Trophoblast cell (in vitro differentiated cells and primary cell): ENCODE data around the gene NMU.

Experiments
- DNase-seq, 2 donors: peaks; one replicate each; pipeline ENCODE4 v3.0.0-alpha.2; 2016
- H2AFZ ChIP-seq: 2 replicates; pipeline ENCODE4 v1.6.1; 2013; ENCODE audit warnings: low read length, moderate library complexity, mild to moderate bottlenecking; ENCODE audit not compliant: insufficient read depth, poor library complexity
- H2AK5ac ChIP-seq: 2 replicates; pipeline ENCODE4 v1.6.1; 2013; ENCODE audit warnings: mild to moderate bottlenecking, low read length
- H2BK120ac ChIP-seq: 2 replicates; pipeline ENCODE4 v1.6.1; 2013; ENCODE audit warnings: low read length, mild to moderate bottlenecking, moderate library complexity; ENCODE audit not compliant: insufficient read depth, poor library complexity
- H2BK12ac ChIP-seq: 2 replicates; pipeline ENCODE4 v1.6.1; 2013; ENCODE audit warnings: mild to moderate bottlenecking, low read length, moderate library complexity
- H2BK5ac ChIP-seq: 2 replicates; pipeline ENCODE4 v1.6.1; 2013; ENCODE audit warnings: low read length, low read depth, moderate library complexity, mild to moderate bottlenecking; ENCODE audit not compliant: poor library complexity
- H3K14ac ChIP-seq: 2 replicates; pipeline ENCODE4 v1.6.1; 2013; ENCODE audit warnings: mild to moderate bottlenecking, low read length
- H3K18ac ChIP-seq: 2 replicates; pipeline ENCODE4 v1.6.1; 2013; ENCODE audit warnings: mild to moderate bottlenecking, low read length
- H3K23ac ChIP-seq: 2 replicates; pipeline ENCODE4 v1.6.1; 2013; ENCODE audit warnings: low read length
- H3K27ac ChIP-seq: 2 replicates; pipeline ENCODE4 v1.5.1; 2013; ENCODE audit warnings: low read depth, mild to moderate bottlenecking, inconsistent platforms, low read length, moderate library complexity
- H3K27me3 ChIP-seq: 2 replicates; pipeline ENCODE4 v1.6.1; 2013; ENCODE audit warnings: inconsistent platforms, mild to moderate bottlenecking, low read length, moderate library complexity; ENCODE audit not compliant: insufficient read depth
- H3K36me3 ChIP-seq, 2 experiments: 1 replicate in 1 of 2; 2 replicates in 1 of 2; pipeline ENCODE4 v1.6.1; 2013; ENCODE audit warnings: low read length in 2 of 2, mild to moderate bottlenecking in 2 of 2, moderate library complexity in 1 of 2; ENCODE audit not compliant: insufficient read depth in 2 of 2, control insufficient read depth in 1 of 2
- H3K4ac ChIP-seq: 2 replicates; pipeline ENCODE4 v1.6.1; 2013; ENCODE audit warnings: low read depth, mild to moderate bottlenecking, low read length, moderate library complexity
- H3K4me1 ChIP-seq, 2 experiments: 1 replicate in 1 of 2; 2 replicates in 1 of 2; pipeline ENCODE4 v1.6.1; 2013; ENCODE audit warnings: low read length in 2 of 2, mild to moderate bottlenecking in 2 of 2, moderate library complexity in 1 of 2; ENCODE audit not compliant: insufficient read depth in 2 of 2, control insufficient read depth in 1 of 2
- H3K4me2 ChIP-seq: 2 replicates; pipeline ENCODE4 v1.6.1; 2013; ENCODE audit warnings: inconsistent platforms, mild to moderate bottlenecking, low read length, moderate library complexity
- H3K4me3 ChIP-seq: 2 replicates; pipeline ENCODE4 v1.5.1; 2013; ENCODE audit warnings: mild to moderate bottlenecking, low read depth, low read length, inconsistent platforms
- H3K79me1 ChIP-seq: one replicate; pipeline ENCODE4 v1.6.1; 2013; ENCODE audit warnings: low read length
- H3K79me2 ChIP-seq: 2 replicates; pipeline ENCODE4 v1.6.1; 2013; ENCODE audit warnings: low read length, mild to moderate bottlenecking; ENCODE audit not compliant: control insufficient read depth, insufficient read depth, poor library complexity
- H3K9ac ChIP-seq: 2 replicates; pipeline ENCODE4 v1.6.1; 2013; ENCODE audit warnings: mild to moderate bottlenecking, low read length
- H3K9me3 ChIP-seq: 2 replicates; pipeline ENCODE4 v1.6.1; 2013; ENCODE audit warnings: low read depth, mild to moderate bottlenecking, control low read depth, inconsistent platforms, low read length; ENCODE audit not compliant: insufficient read depth
- H4K12ac ChIP-seq: 2 replicates; pipeline ENCODE4 v1.6.1; 2013; ENCODE audit warnings: low read depth, mild to moderate bottlenecking, low read length, moderate library complexity
- H4K8ac ChIP-seq: 2 replicates; pipeline ENCODE4 v1.6.1; 2013; ENCODE audit warnings: low read depth, mild to moderate bottlenecking, low read length, moderate library complexity
- H4K91ac ChIP-seq: one replicate; pipeline ENCODE4 v1.6.1; 2013; ENCODE audit warnings: low read depth, mild to moderate bottlenecking, low read length, moderate library complexity
- WGBS: extraction: QIAGEN DNeasy Blood & Tissue Kit; methylation state at CpG from one replicate; pipeline ENCODE4 v1.1.7; 2013; ENCODE audit warnings: missing lambda C conversion rate; ENCODE audit not compliant: insufficient read length, insufficient coverage; ENCODE audit errors: extremely low coverage; 5-methylcytosine and 5-hydroxymethylcytosine counted together

The NMU gene

DNA sequence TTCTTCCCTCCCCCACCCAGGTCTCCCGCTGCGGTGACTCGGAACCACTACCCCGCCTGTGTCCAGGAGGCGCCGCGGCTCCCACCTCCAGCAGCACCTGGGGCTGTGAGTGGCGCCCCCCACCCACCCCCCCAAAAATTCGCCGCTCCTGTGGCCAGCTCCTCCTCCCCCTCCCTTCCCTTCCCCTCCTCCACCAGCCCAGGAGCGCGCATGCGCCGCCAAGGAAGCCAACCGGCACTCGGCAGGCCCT is 89.7 kb downstream of the NMU start:
- Histone ChIP-seq H3K4me2 (peak overlapping the region; percentile 79), H3K9ac (peak overlapping the region; percentile 81), H3K36me3 (no peaks in the 10 kb centered on the region), H2BK12ac (no peak overlapping the region), H3K4me1 (no peaks in the 10 kb centered on the region), H3K79me1 (peaks cover 16% of the 10 kb centered on the region), H4K91ac (peak overlapping the region; percentile 79), H3K14ac (peak overlapping the region; percentile 68), H3K18ac (peak overlapping the region; percentile 58), H2AFZ (peak overlapping the region; percentile 85), H3K9me3 (no peaks in the 10 kb centered on the region), H4K8ac (peak overlapping the region; percentile 88), H3K79me2 (peaks cover 9% of the 10 kb centered on the region), H3K23ac (no peak overlapping the region), H3K4me3 (peak overlapping the region; percentile 90), H3K27ac (peak overlapping the region; percentile 98), H3K4ac (no peak overlapping the region), H2AK5ac (no peak overlapping the region), H4K12ac (peak overlapping the region; percentile 73), H3K27me3 (no peaks in the 10 kb centered on the region), H2BK5ac (peak overlapping the region; percentile 42), H2BK120ac (peak overlapping the region; percentile 36)
- WGBS, result no CpG with 5 or more reads among the region's 16 CpGs
- DNase-seq, result no peak

DNA sequence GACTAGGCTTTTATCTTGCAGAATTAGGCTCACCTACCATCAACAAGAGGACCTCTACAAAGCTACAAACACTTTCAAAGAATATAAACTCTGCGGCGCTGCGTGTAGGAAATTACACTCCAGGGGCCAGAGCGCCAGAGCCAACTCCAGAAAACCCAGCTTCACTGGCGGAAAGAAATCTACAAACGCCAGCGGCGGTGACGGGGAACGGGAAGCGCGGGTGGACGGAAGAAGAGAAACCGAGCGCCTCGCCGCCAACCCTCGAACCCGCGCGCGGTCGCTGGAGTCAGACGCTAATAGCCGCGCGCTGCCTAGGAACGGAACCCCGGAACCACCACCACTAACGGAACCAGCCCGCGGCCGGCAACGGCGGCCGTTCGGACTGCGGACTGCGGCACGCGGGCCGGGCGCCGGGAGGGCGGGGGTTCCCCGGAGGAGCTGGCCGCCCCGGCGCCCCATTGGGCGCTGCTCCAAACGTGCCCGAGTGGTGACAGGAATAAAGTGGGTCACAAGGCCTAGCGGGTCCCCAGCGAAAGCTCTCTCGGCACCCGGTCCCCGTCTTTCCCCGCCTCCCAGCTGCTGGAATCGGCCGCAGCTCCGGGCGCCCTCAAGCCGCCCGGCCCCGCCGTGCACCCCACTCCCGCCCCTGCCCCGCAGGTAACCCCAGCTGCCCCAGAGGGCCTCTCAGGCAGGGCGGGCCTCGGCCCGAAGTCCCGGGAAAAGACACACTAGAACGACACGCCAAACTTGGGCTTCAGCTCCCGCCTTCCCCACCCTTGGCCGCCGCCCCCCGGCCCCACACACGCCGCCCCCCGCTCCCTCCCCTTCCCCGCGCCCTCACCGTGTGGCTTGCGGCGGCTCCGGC is 90.2 kb downstream of the NMU start:
- Histone ChIP-seq H3K79me1 (peaks cover 16% of the 10 kb centered on the region), H3K23ac (no peak overlapping the region), H2AK5ac (no peak overlapping the region), H2BK5ac (peak overlapping the region; percentile 66), H4K12ac (peak overlapping the region; percentile 40), H3K27me3 (no peaks in the 10 kb centered on the region), H3K4me3 (peak overlapping the region; percentile 90), H2BK120ac (peak overlapping the region; percentile 72), H4K8ac (peak overlapping the region; percentile 82), H3K18ac (peak overlapping the region; percentile 97), H2AFZ (peak overlapping the region; percentile 85), H3K9me3 (no peaks in the 10 kb centered on the region), H3K79me2 (peaks cover 9% of the 10 kb centered on the region), H3K14ac (peak overlapping the region; percentile 73), H3K9ac (peak overlapping the region; percentile 86), H2BK12ac (no peak overlapping the region), H3K36me3 (no peaks in the 10 kb centered on the region), H3K27ac (peak overlapping the region; percentile 98), H3K4me2 (peak overlapping the region; percentile 86), H3K4ac (peak overlapping the region; percentile 29), H3K4me1 (no peaks in the 10 kb centered on the region), H4K91ac (peak overlapping the region; percentile 79)
- DNase-seq, result peak; percentile 69 to 77
- no CpG with 5 or more reads among the region's 87 CpGs for WGBS
